ENCODE results near the gene CPT1B.

CPT1B gene

GRCh38 chr22:50582493-50583293 is 4.5 kb upstream of the CPT1B start, which contains the start of gene CHKB:
Gene CHKB, minus strand, starts transcription at chr22:50582849. Its CDS starts 68 bp downstream, at chr22:50582781.
- in situ Hi-C loops (cut with MboI; ENCODE audit: low pct_unique_long_range_greater_than_20kb, low sequenced_read_pairs, unreplicated experiment) = no loop called here
- no peak for TF ChIP-seq CTCF (IDR thresholded peaks at IDR 0.05; ENCODE audit: extremely low read depth, insufficient read depth, missing control alignments)
- peak; percentile 100 for DNase-seq (ENCODE audit: low spot score)

- no peak for TF ChIP-seq CTCF (IDR thresholded peaks at IDR 0.05; ENCODE audit: extremely low read depth, insufficient read depth, missing control alignments)
- DNase-seq (ENCODE audit: low spot score) = peak; percentile 64
- in situ Hi-C loops (cut with MboI; ENCODE audit: low pct_unique_long_range_greater_than_20kb, low sequenced_read_pairs, unreplicated experiment) = no loop called here
These were observed 3.8 kb upstream of the CPT1B start for GRCh38 chr22:50581950-50582492.

- TF ChIP-seq CTCF (IDR thresholded peaks at IDR 0.05; ENCODE audit: extremely low read depth, insufficient read depth, missing control alignments) = no peak
- DNase-seq (ENCODE audit: low spot score) = no peak
- in situ Hi-C loops (cut with MboI; ENCODE audit: low pct_unique_long_range_greater_than_20kb, low sequenced_read_pairs, unreplicated experiment) = no loop called here
These were observed 3.1 kb upstream of the CPT1B start for GRCh38 chr22:50581031-50581949.

GRCh38 chr22:50579752-50580151 is 1.5 kb upstream of the CPT1B start:
- in situ Hi-C loops (cut with MboI; ENCODE audit: low pct_unique_long_range_greater_than_20kb, low sequenced_read_pairs, unreplicated experiment) = no loop called here
- TF ChIP-seq CTCF (IDR thresholded peaks at IDR 0.05; ENCODE audit: extremely low read depth, insufficient read depth, missing control alignments) = no peak
- no peak for DNase-seq (ENCODE audit: low spot score)

- in situ Hi-C loops (cut with MboI; ENCODE audit: low pct_unique_long_range_greater_than_20kb, low sequenced_read_pairs, unreplicated experiment) = no loop called here
These were observed 616 bp upstream of the CPT1B start for GRCh38 chr22:50578776-50579310.

More at GRCh38 chr22:50578776-50579310, 616 bp upstream of the CPT1B start:
- TF ChIP-seq CTCF (IDR thresholded peaks at IDR 0.05; ENCODE audit: extremely low read depth, insufficient read depth, missing control alignments) = no peak
- no peak for DNase-seq (ENCODE audit: low spot score)

Measured in GM13977 (cell line).